Measurements from ENCODE around the gene CHURC1. TPM values are rescaled to one million over a fixed set of nuclear protein-coding genes. Genes with fewer than 3 reads are reported as not detected.

CHURC1 gene
- total and polyA plus RNA-seq, 2 of the 8 experiments (the other 6 are each of a cell fraction or from before 2014, with no cell fraction given) = 50.2 to 59.3 TPM

- 91% methylated on average over 2 of the region's 2 CpGs; no CpG with 5 or more reads in 1 of the 2 experiments for WGBS, 2 experiments (ENCODE audit: extremely low coverage in 1 of 2, insufficient coverage in 1 of 2, insufficient read length in 1 of 2, insufficient replicate concordance in 2 of 2, low coverage in 1 of 2, low lambda C conversion rate in 2 of 2, missing lambda C conversion rate in 1 of 2)
- Histone ChIP-seq H3K14ac (ENCODE audit: insufficient read length) (no peak overlapping the region), H3K79me2 (ENCODE audit: control insufficient read depth in 1 of 2, insufficient read depth in 2 of 2, low read length in 2 of 2) (no peaks in the 10 kb centered on the region), H3K4me1 (replicated peaks in 1 of 4; ENCODE audit: control insufficient read depth in 3 of 4, insufficient read depth in 4 of 4, low read length in 3 of 4) (peaks cover 0 to 3% (median 1%) of the 10 kb centered on the region in 4 experiments; a peak in 3 of 7 replicates), H3K9ac (replicated peaks in 1 of 4; ENCODE audit: extremely low read depth in 1 of 4, low read depth in 3 of 4, low read length in 3 of 4) (no peak overlapping the region), H3K36me3 (ENCODE audit: control insufficient read depth in 2 of 4, insufficient read depth in 4 of 4, low read length in 3 of 4) (no peaks in the 10 kb centered on the region), H3K27ac (ENCODE audit: low read depth, low read length) (no peak overlapping the region), H2BK5ac (ENCODE audit: low read depth, low read length) (no peak overlapping the region), H3K4ac (replicated peaks; ENCODE audit: insufficient read length, low read depth, low read length) (no peak overlapping the region), H3K4me2 (ENCODE audit: insufficient read depth in 1 of 2, low read depth in 2 of 2, low read length in 2 of 2) (no peak overlapping the region), H2BK120ac (replicated peaks; ENCODE audit: low read depth, low read length) (no peak overlapping the region), H4K20me1 (replicated peaks in 1 of 2; ENCODE audit: control insufficient read depth in 1 of 2, insufficient read depth in 2 of 2, low read length in 2 of 2) (no peaks in the 10 kb centered on the region), H3K9me3 (ENCODE audit: insufficient read depth in 2 of 2, low read depth in 1 of 2, low read length in 1 of 2) (no peaks in the 10 kb centered on the region), H2BK20ac (ENCODE audit: low read length) (no peak overlapping the region), H4K8ac (ENCODE audit: extremely low read depth, insufficient read depth, low read length) (no peak overlapping the region), H3K18ac (ENCODE audit: extremely low read depth, low read length) (no peak overlapping the region), H3K23ac (ENCODE audit: insufficient read length) (no peak overlapping the region), H4K5ac (ENCODE audit: insufficient read length, low read depth, low read length) (no peak overlapping the region), H3K56ac (replicated peaks; ENCODE audit: insufficient read length, low read depth, low read length) (no peak overlapping the region), H2AFZ (ENCODE audit: low read length) (no peak overlapping the region), H3K27me3 (replicated peaks in 1 of 4; ENCODE audit: control insufficient read depth in 3 of 4, extremely low read depth in 1 of 4, insufficient read depth in 3 of 4, low read length in 3 of 4) (peaks cover 0 to 13% (median 6%) of the 10 kb centered on the region in 4 experiments; a peak in 6 of 7 replicates), H2AK5ac (ENCODE audit: low read depth, low read length) (no peak overlapping the region), H3K23me2 (ENCODE audit: low read depth, low read length) (peaks cover 3% of the 10 kb centered on the region; the same call in 1 of the 2 replicates), H3K4me3 (ENCODE audit: extremely low read depth in 1 of 4, insufficient read depth in 2 of 4, low read depth in 3 of 4, low read length in 4 of 4) (no peak overlapping the region), H3K79me1 (ENCODE audit: low read depth, low read length) (no peaks in the 10 kb centered on the region), H2BK12ac (ENCODE audit: low read depth, low read length) (no peak overlapping the region), H4K91ac (replicated peaks; ENCODE audit: insufficient read length, low read length) (no peak overlapping the region), H2BK15ac (ENCODE audit: low read length) (no peak overlapping the region)
- CTCF ChIA-PET (ENCODE audit: partially characterized antibody) = interaction anchor here (0.6 to 8.8 kb wide), 5 partner anchors 45 to 213 kb away, joined by 3 to 323 read pairs (median 6); no protein-coding TSS in a partner anchor
- POLR2A ChIA-PET (ENCODE audit: partially characterized antibody) = no interaction called here
- DNase-seq (ENCODE audit: low read depth in 1 of 2, low spot score in 2 of 2) (no peak), FAIRE-seq (no peak)
- TF ChIP-seq HDAC6 (IDR thresholded peaks at IDR 0.05; ENCODE audit: low read depth, low read length) (no peak), PHF8 (conservative IDR thresholded peaks at IDR 0.05; ENCODE audit: low read depth, low read length) (no peak), EGR1 (IDR thresholded peaks at IDR 0.05; ENCODE audit: borderline replicate concordance, low read depth, low read length) (no peak), ATF3 (IDR thresholded peaks at IDR 0.05; ENCODE audit: insufficient read depth, low read depth, low read length) (no peak), SP4 (IDR thresholded peaks at IDR 0.05; ENCODE audit: low read length) (no peak), BCL11A (IDR thresholded peaks at IDR 0.05; ENCODE audit: low read depth in 2 of 2, low read length in 2 of 2) (no peak), HDAC2 (IDR thresholded peaks at IDR 0.05; ENCODE audit: borderline replicate concordance in 1 of 2, low read depth in 2 of 2, low read length in 2 of 2) (no peak)
Observed at GRCh38 chr14:64885559-64885958, 28.7 kb upstream of the CHURC1 start.
